ENCODE data around the gene NAB1. TPM values are rescaled to one million over a fixed set of nuclear protein-coding genes. Genes with fewer than 3 reads are reported as not detected.
A peak's percentile ranks its signal among the peaks of the same experiment; 100 is the strongest.
"Not testable (repeated sequence)": the region's sequence is repeated elsewhere in the genome, so short reads cannot be mapped to it uniquely, and the experiment has no call there.

The NAB1 gene
- total RNA-seq, result 10 to 100 TPM; 16.2 to 32.8 (median 23.1) TPM

- 0% methylated on average over 1 to 4 of the region's 95 CpGs; no CpG with 5 or more reads in 6 of the 10 experiments for WGBS, 10 experiments
- H3K27ac ChIP-seq, result peak within 1 kb of the TSS; percentile 76 to 88
- in situ Hi-C loops (cut with MboI; ENCODE audit: low pct_unique_long_range_greater_than_20kb in 2 of 9, low sequenced_read_pairs in 9 of 9, unreplicated experiment in 9 of 9), result no loop called here
Measured at GRCh38 chr2:190649035-190649797, at the start of gene NAB1. Gene NAB1 (plus strand): TSS chr2:190649083. CDS start chr2:190659177, 10,094 bp downstream.

GRCh38 chr2:190599546-190600220 is 49.2 kb upstream of the NAB1 start:
- H3K4me3 ChIP-seq, result no peak overlapping the region
- ATAC-seq (replicated peaks in 6 of 8), result no peak
- H3K4me1 ChIP-seq (replicated peaks in 1 of 2), result no peaks in the 10 kb centered on the region
- in situ Hi-C loops (cut with MboI; ENCODE audit: low pct_unique_long_range_greater_than_20kb in 2 of 9, low sequenced_read_pairs in 9 of 9, unreplicated experiment in 9 of 9), result no loop called here
- WGBS, 10 experiments, result 83 to 100% (median 92%) methylated on average over 1 to 7 of the region's 8 CpGs
- H3K27ac ChIP-seq, result no peak overlapping the region

More at GRCh38 chr2:190649035-190649797, at the start of gene NAB1:
- peaks cover 5 to 7% of the 10 kb centered on the region in 2 donors for H3K4me1 ChIP-seq (replicated peaks in 1 of 2)
- H3K4me3 ChIP-seq, result peak within 1 kb of the TSS; percentile 81 to 98 (median 91)
- peak; percentile 30 to 74 (median 66) for ATAC-seq (replicated peaks in 6 of 8)

DNA sequence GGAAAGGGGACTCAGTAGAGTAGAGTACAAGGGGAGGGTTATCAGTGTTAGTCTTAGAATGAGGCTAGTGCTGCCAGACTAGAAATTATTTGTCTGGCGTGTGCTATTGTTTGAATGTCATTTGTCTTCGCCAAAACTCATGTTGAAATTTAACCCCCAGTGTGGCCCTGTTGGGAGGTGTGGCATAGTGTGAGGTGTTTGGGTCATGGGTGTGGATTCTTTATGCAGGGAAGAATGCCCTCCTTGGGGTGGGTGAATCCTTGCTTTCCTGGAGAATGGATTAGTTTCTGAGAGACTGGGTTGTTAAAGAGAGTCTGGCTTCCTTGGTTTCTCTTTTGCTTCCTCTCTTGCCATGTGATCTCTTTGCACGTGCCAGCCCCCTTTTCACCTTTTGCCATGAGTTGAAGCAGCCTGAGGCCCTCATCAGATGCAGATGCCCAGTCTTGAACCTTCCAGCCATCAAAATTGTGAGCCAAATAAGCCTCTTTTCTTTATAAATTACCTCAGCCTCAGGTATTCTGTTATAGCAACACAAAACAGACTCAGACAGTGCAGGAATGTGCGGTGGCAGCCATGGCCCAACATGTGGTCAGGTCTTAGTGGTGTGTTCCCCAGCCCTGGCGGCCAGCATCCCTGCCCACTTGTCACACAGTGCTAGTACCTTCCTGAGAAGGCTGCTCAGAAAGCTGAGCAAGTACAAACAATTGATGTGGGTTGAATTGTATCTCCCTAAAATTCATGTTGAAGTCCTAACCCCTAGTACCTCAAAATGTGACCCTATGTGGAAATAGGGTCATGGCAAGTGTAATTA is 48.4 kb upstream of the NAB1 start:
- H3K4me3 ChIP-seq, result no peak overlapping the region
- 67 to 100% (median 82%) methylated on average over 1 to 4 of the region's 5 CpGs; no CpG with 5 or more reads in 1 of the 10 experiments for WGBS, 10 experiments
- in situ Hi-C loops (cut with MboI; ENCODE audit: low pct_unique_long_range_greater_than_20kb in 2 of 9, low sequenced_read_pairs in 9 of 9, unreplicated experiment in 9 of 9), result no loop called here
- H3K27ac ChIP-seq, result no peak overlapping the region
- no peak for ATAC-seq (replicated peaks in 6 of 8)
- no peaks in the 10 kb centered on the region for H3K4me1 ChIP-seq (replicated peaks in 1 of 2)

DNA sequence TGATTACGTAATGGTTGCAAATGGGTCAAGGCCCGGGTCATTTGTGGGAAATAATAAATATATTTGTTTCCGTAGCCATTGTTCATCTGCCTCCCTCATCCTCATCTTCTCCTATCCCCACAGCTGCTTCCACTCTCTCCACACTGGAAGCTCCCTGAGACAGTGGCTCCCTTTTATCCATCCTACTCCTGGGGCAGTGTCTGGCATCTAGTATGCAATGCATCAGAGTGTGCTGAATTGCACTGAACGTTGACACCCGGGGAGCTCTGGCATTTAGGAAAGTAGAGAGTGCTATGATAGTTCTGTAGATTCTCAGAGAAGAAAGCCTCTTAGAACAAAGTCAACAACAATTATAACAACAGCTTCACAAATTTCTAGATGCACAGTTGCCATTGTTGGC is 45.5 kb upstream of the NAB1 start:
- in situ Hi-C loops (cut with MboI; ENCODE audit: low pct_unique_long_range_greater_than_20kb in 2 of 9, low sequenced_read_pairs in 9 of 9, unreplicated experiment in 9 of 9), result no loop called here
- 0 to 95% (median 70%) methylated on average over 2 to 5 of the region's 5 CpGs; no CpG with 5 or more reads in 1 of the 10 experiments for WGBS, 10 experiments
- Histone ChIP-seq H3K4me3 (no peak overlapping the region), H3K4me1 (replicated peaks in 1 of 2) (no peaks in the 10 kb centered on the region), H3K27ac (no peak overlapping the region)
- ATAC-seq (replicated peaks in 6 of 8), result peak in 3 of 8 experiments; percentile 29 to 52 (median 47)

DNA sequence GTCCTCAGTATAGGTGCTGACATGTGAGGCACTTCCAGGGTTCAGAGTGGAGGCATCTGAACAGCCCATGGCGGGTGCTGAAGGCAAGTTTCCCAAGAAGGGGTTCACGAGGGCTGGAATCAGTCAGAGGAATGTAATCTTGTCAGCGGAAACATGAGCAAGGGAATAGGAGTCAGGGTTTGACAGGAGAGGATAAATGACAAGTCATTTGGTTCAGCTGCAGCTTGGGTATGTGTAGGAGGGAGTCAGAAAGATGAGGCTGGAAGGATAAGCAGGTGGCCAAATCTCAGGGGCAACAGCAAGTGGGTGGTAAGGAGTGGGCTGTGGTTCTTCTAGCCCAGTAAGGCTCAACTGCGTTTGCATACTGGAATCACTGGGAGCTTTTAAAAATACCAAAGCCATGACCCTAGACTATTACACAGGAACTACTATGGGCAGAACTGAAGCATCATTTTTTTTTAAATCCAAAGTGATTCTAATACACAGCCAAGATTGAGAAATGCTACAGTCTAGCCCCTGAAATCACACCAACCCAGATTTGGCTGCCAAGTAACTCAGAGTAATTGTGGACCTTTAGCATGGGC is 41.8 kb upstream of the NAB1 start:
- Histone ChIP-seq H3K4me3 (no peak overlapping the region), H3K4me1 (replicated peaks in 1 of 2) (no peaks in the 10 kb centered on the region), H3K27ac (no peak overlapping the region)
- in situ Hi-C loops (cut with MboI; ENCODE audit: low pct_unique_long_range_greater_than_20kb in 2 of 9, low sequenced_read_pairs in 9 of 9, unreplicated experiment in 9 of 9), result no loop called here
- WGBS, 10 experiments, result 21 to 100% (median 52%) methylated on average over 1 to 4 of the region's 4 CpGs; no CpG with 5 or more reads in 1 of the 10 experiments
- ATAC-seq (replicated peaks in 6 of 8), result peak in 1 of 8 experiments; percentile 53

DNA sequence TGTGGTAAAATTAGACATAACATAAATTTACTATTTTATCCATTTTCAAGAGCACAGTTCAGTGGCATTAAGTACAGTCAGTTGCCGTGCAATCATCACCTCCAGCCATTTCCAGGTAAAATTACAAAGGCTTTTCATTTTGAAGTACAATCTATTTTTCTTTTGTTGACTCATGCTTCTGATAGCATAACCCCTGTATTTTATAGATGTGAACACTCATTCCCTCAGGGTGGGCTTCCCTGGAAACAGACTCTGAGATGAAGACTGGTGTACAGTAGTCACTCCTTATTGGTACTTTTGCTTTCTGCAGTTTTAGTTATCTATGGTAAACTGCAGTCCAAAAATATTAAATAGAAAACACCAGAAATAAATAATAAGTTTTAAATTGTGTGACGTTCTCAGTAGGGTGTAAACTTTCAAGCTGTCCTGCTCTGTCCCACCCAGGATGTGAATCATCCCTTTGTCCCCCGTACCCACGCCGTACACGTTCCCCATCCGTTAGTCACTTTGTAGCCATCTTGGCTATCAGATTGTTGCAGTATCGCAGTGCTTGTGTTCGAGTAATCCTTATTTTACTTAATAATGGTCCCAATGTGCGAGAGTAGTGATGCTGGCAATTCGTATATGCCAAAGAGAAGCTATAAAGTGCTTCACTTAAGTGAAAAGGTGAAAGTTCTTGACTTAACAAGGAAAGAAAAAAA is 41.1 kb upstream of the NAB1 start:
- Histone ChIP-seq H3K27ac (no peak overlapping the region), H3K4me3 (no peak overlapping the region), H3K4me1 (replicated peaks in 1 of 2) (no peaks in the 10 kb centered on the region)
- 45 to 100% (median 75%) methylated on average over 1 to 10 of the region's 11 CpGs for WGBS, 10 experiments
- in situ Hi-C loops (cut with MboI; ENCODE audit: low pct_unique_long_range_greater_than_20kb in 2 of 9, low sequenced_read_pairs in 9 of 9, unreplicated experiment in 9 of 9), result no loop called here
- peak in 1 of 8 experiments; percentile 79 for ATAC-seq (replicated peaks in 6 of 8)

DNA sequence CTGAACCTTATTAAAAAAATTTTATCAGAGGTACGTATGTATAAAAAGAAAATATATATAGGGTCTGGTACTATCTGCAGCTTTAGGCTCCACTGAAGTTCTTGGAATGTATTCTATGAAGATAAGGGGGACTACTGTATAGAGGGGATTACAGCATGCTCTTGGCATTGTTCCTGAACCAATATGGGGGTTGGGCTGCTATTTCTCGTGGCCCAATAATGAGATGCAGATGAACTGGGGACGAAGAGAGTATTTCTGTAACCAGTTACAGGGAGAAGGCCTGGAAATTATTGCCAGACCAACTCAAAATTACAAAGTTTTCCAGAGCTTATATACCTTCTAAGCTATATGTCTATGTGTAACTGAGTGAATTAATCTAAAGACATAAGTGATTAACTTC is 40.0 kb upstream of the NAB1 start:
- H3K4me3 ChIP-seq; H3K4me1 ChIP-seq (replicated peaks in 1 of 2); H3K27ac ChIP-seq; in situ Hi-C loops (cut with MboI; ENCODE audit: low pct_unique_long_range_greater_than_20kb in 2 of 9, low sequenced_read_pairs in 9 of 9, unreplicated experiment in 9 of 9); ATAC-seq (replicated peaks in 6 of 8): not testable (repeated sequence)
- 17 to 71% (median 55%) methylated on average over 1 to 3 of the region's 3 CpGs for WGBS, 10 experiments

DNA sequence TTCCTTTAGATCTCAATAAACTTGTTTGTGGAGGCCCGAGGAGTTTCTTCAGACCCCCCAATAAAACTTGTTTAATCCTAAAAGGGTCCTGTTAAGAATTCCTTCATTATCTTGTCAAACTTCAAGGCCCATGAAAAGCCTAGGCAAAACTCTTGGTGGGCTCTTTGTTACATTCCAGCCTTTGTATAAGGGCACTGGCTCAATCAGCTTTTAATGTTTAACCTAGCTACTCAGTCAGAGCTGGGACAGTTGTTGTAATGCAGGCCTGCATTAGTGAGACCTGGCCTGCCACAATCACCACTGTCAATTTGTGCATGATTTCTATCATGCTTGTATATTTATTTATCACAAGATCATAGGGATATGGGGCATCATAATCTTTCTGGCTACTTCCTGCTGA is 39.5 kb upstream of the NAB1 start:
- H3K4me1 ChIP-seq (replicated peaks in 1 of 2); in situ Hi-C loops (cut with MboI; ENCODE audit: low pct_unique_long_range_greater_than_20kb in 2 of 9, low sequenced_read_pairs in 9 of 9, unreplicated experiment in 9 of 9); H3K4me3 ChIP-seq; H3K27ac ChIP-seq; ATAC-seq (replicated peaks in 6 of 8): not testable (repeated sequence)
- WGBS, 10 experiments, result 0 to 80% (median 11%) methylated on average over 1 of the region's 1 CpG; no CpG with 5 or more reads in 3 of the 10 experiments

DNA sequence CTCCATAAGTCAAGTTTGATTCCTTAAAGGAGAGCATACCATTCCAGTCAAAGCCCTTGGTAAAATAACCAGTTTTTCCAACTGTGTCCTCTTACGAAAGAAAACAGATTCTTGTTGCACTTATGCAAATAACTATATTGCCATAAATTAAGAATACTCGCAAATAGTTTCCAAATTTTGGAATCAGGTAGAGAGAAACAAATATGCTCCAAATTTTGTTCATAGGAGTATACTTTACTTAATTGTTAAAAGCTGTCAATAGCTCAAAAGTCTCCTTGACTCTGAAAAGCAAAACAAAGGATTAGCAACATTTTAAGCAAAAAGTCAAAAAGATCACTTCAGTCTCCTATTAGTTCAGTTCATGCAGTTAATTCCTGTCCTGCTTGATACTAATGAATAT is 38.4 kb upstream of the NAB1 start:
- H3K27ac ChIP-seq; H3K4me1 ChIP-seq (replicated peaks in 1 of 2); in situ Hi-C loops (cut with MboI; ENCODE audit: low pct_unique_long_range_greater_than_20kb in 2 of 9, low sequenced_read_pairs in 9 of 9, unreplicated experiment in 9 of 9); H3K4me3 ChIP-seq; ATAC-seq (replicated peaks in 6 of 8): not testable (repeated sequence)
- 55 to 100% (median 83%) methylated on average over 1 to 2 of the region's 2 CpGs; no CpG with 5 or more reads in 1 of the 10 experiments for WGBS, 10 experiments

- ATAC-seq (replicated peaks in 6 of 8), result no peak
- H3K27ac ChIP-seq, result no peak overlapping the region
- in situ Hi-C loops (cut with MboI; ENCODE audit: low pct_unique_long_range_greater_than_20kb in 2 of 9, low sequenced_read_pairs in 9 of 9, unreplicated experiment in 9 of 9), result no loop called here
- WGBS, 10 experiments, result 0 to 70% (median 25%) methylated on average over 1 to 2 of the region's 3 CpGs; no CpG with 5 or more reads in 3 of the 10 experiments
- H3K4me1 ChIP-seq (replicated peaks in 1 of 2), result no peaks in the 10 kb centered on the region
- no peak overlapping the region for H3K4me3 ChIP-seq
Measured at GRCh38 chr2:190615555-190616200, 33.2 kb upstream of the NAB1 start.

- ATAC-seq (replicated peaks in 6 of 8), result no peak
- Histone ChIP-seq H3K4me1 (replicated peaks in 1 of 2) (no peaks in the 10 kb centered on the region), H3K27ac (no peak overlapping the region), H3K4me3 (no peak overlapping the region)
- 79 to 100% (median 97%) methylated on average over 1 to 3 of the region's 3 CpGs; no CpG with 5 or more reads in 2 of the 10 experiments for WGBS, 10 experiments
- in situ Hi-C loops (cut with MboI; ENCODE audit: low pct_unique_long_range_greater_than_20kb in 2 of 9, low sequenced_read_pairs in 9 of 9, unreplicated experiment in 9 of 9), result no loop called here
Measured at GRCh38 chr2:190618030-190618429, 30.9 kb upstream of the NAB1 start.

DNA sequence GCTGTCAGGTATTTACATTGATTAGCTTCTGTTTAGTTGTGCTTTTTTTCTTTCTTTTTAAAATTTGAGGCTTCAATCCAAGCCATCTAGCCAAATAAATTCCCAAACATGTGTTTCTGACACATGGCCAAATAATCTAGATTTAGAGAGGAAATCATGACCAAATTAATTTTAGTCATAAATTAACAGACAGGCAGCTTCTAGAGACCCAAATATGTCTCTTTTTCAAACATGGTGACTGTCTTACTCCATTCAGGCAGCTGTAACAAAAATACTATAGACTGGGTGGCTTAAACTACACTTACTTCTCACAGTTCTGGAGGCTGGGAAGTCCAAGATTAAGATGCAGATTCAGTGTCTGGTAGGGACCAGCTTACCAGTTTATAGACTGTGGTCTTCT is 23.2 kb upstream of the NAB1 start:
- Histone ChIP-seq H3K4me3 (no peak overlapping the region), H3K4me1 (replicated peaks in 1 of 2) (no peaks in the 10 kb centered on the region), H3K27ac (no peak overlapping the region)
- ATAC-seq (replicated peaks in 6 of 8), result no peak
- in situ Hi-C loops (cut with MboI; ENCODE audit: low pct_unique_long_range_greater_than_20kb in 2 of 9, low sequenced_read_pairs in 9 of 9, unreplicated experiment in 9 of 9), result no loop called here

All from motor neuron (in vitro differentiated cells).